RCC 7860 (cell line): ENCODE data around the gene ZNF217.
"Not testable (repeated sequence)": the region's sequence is repeated elsewhere in the genome, so short reads cannot be mapped to it uniquely, and the experiment has no call there.

Experiments used
- DNase-seq: peaks from one replicate; pipeline ENCODE4 v3.0.0-alpha.2; 2015; ENCODE audit warnings: low spot score
- FAIRE-seq: peaks from 2 replicates; lab custom pipeline; 2012; peaks lifted over from hg19 to GRCh38; lab: Jason Lieb, UNC

ZNF217 gene

DNA sequence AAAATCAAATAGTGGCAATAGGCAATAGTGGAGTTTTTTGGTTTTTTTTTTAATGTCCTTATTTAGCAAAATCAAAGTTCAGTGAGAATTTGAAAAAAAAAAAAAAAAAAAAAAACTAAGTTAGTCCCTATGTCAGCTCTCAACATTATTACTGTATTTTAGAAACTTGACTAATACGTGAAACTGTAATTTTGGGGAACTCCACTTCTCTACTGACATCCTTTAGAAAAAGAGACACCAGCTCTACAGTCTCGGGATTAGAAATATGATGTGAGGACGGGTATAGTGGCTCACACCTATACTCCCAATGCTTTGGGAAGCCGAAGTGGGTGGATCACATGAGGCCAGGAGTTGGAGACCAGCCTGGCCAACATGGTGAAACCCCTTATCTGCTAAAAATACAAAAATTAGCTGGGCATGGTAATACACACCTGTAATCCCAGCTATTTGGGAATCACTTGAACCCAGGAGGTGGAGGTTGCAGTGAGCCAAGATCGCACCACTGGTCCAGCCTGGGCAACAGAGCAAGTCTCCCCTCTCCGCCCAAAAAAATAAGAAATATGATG, 8.6 kb downstream of the ZNF217 start:
- FAIRE-seq, DNase-seq: not testable (repeated sequence)

DNA sequence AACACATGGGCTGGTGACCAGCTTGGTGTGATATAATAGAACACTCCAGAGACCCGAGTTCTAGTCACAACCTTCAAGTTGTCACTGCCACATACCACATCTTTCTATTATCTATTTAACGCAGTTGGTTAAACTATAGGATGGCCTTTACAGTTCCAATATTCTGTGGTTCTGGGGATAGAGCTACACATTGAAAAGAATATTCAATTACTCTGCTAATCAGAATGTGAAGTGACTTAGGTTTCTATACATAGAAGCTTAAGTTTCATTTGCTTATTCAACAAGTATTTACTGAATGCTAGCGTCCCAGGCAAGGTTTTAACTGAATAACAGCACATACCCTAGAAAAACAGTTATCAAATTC, 9.1 kb downstream of the ZNF217 start:
- FAIRE-seq, result not testable (repeated sequence)

DNA sequence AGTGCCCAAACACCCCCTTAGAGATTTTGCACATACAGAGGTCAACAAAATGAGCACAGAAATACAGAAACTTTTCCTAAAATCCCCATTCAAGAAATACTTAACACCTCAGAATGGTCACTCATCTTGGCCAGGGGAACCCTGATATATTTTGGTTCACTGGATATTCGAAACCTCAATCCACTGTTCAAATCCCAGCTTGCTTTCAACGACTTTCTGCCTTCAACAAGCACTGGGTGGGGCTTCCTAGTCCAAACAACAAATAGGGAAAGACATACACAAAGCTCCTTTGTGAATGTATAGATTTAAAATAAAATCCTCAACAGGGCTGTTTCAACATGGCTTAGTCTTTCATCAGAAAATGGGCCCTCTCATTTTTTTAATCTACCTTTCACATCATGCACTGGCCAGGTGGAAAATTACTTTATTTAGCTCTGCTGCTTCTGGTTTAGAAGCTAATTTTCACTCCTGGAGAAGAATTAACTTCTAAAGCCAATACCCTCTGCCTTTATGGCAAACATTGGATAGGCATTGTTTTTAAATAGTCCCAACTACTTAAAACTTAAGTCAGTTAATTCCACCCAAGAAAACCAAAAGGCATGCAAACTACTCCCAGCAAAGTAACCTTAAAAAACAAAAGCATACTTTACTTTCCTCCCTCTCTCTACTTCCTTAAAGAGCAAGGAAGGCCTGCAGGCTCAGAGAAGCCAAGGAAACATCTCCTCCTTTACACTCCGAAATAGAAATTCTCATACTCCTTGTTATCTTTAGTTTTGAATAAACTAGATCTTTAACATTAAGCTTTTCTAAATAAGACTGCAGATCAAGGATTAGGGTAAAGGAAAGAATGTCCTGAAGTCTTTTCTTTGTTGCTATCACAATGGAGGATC, 9.7 kb downstream of the ZNF217 start:
- not testable (repeated sequence) for FAIRE-seq, DNase-seq

More for the DNA sequence above, 9.1 kb downstream of the ZNF217 start:
- DNase-seq, result not testable (repeated sequence)

DNA sequence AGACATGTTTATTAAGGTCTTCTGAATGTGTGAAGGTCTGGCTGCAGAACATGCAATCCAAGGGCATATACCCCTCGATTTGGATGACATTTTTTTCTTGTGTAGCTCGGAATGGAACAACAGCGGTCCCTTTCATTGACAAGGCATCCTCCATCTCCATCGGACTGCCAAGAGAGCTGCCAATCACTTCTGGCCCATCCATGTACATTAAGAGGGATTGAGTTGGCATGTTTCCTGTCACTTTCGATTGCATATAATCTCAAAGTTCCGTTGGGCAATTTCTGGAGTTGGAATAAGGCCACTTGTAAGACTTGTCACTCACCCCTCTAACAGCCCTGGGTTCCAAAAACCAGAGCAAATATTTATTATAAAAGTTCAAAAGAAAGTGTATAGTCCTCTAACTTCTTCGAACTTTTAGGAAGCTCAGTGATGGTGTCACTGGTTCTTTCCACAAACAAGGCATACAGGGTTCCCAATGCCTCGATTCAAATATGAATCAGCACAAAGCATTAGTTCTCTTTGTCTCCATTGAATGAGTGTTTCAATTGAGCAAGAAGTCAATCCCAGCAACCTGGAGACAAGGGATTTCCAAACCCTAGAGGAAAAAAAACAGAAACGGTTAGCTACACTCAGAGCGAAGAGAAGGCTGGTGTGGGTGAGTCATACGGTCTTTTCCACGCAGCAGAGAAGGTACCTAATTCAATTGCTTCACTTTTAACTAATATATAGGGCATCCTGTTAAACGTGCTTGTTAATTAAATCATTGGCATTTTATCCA, 10.9 kb downstream of the ZNF217 start:
- DNase-seq (peak; percentile 93), FAIRE-seq (peak; percentile 94)

DNA sequence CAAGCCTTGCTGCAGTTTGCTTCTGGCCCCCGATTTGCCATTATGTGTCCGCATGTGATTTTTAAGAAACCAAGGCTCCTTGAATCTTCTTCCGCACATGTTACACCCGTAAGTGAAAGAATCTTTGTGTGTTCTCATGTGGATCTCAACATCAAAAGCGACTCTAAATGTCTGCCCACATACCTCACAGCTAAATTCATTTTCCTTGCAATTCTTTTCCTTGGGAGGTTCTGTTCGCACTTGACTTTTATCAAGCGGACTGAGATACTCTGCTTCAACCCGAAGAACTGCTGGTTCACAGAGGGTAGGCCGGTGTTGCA, 11.4 kb downstream of the ZNF217 start:
- DNase-seq, result no peak
- FAIRE-seq, result no peak

DNA sequence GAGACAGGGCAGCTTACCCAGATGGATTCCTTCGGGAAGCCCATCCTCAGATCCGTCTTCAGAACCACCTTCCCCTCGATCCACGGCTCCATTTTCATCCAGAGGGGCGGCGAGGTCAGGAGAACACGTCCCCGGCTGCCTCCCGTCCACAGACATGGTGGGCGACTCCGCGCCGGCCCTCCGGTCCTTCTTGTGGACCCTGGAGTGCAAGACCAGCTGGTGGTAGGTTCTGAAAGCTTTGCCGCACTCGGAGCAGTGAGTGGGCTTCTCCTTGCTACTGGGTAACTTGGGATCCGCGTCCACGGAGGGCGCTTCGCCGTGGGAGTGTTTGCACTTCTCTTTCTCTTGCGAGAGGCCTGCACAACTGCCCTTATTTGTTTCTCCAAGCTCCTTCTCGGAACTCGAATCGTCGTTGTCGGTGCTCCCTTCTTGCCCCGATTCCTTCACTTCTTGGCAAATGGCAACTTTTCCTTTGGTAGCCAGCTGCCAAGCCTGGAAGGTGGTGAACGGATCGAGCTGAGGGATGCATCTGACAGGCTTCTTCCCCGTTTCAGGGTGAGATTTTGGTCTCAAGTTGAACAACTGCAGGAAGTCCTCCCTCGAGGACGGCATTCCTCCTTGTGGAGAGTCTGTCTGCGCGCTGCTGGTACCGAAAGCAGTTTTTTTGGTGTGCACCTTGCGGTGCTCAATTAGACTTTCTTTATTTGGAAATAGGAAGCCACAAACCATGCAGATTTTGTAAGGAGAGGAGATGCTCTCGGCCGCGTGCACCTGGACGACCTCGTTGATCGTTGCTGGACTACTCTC, 12.0 kb downstream of the ZNF217 start:
- DNase-seq (no peak), FAIRE-seq (no peak)

DNA sequence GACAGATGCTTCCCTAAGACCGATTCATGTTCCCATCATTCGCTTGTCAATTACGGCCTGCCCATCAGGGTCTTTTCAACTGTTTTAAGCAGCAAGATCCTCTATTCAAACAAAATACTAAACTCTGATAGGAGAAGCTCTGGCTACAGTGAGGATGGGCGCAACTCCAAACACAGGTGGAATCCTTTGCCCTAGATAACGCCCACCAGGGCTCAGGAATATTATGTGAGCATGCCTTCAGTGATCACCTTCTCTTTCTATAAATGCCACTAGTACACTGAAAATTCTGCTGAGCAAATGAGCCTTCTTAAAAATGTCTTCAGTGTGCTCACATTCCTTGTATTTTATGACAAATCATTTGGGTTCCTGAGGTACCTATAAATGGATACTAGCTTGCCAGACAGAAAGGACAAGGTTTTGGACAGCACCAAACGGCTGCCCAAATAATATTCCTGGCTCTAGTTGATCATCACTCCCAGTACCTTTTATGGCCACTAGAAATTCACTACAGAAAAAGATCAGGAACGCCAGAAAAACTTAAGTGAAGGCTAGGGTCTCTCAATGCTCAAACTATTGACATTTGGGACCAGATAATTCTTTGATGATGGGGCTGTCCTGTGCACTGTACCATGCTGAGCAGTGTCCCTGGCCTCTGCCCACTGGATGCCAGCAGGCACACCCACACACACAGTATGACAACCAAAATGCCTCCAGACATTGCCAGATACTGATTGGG, 13.1 kb downstream of the ZNF217 start:
- DNase-seq (no peak), FAIRE-seq (no peak)

DNA sequence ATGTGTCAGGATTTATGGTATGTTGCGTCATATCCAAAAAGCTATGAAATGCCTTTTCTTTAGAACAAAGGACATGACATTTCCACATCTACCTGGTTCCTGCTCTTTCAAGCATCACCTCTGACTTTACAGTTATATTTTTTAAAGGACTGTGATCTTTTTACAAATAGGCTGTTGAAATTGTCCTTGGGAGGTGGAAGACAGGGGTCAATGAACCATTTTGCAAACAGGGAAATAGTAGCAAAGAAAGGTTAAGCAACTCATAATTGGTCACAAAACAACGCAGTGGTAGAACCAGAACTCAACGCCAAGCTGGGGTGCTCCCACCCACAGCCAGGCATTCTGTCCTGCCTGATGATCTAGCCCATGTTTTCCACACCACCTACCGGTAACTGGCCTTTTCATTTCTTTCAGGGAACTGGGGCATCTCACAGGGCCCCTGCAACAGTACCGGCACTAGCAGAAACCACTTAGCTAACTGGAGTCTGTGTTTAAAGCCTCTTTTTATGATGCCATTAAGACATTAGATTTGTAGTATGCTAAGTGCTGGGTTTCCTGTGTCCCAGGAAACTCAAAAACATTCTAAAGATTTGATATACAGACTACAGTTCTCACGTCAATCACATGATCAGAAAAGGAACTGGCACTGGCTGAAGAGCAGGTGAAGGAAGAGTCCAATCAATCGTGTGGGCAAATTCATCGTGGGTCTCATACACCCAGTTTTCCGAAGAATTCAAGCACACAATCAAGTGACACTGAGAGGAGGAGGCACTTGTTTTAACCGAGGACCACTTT, 13.9 kb downstream of the ZNF217 start:
- DNase-seq (no peak), FAIRE-seq (no peak)

DNA sequence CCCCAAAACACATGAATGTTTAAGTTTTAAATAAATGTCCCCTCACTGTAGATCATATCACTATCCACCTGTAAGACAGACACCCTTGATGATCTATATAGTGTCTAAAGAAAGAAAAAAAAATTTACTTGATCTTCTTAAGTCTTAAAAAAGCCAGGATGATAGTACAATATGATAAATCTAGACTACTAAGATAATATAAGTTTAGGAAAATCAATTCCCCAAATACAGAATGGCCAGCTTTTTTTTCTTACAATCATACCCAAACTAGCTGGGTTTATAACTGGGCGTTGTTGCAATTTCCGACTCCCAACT, 14.4 kb downstream of the ZNF217 start:
- peak; percentile 27 for FAIRE-seq

DNA sequence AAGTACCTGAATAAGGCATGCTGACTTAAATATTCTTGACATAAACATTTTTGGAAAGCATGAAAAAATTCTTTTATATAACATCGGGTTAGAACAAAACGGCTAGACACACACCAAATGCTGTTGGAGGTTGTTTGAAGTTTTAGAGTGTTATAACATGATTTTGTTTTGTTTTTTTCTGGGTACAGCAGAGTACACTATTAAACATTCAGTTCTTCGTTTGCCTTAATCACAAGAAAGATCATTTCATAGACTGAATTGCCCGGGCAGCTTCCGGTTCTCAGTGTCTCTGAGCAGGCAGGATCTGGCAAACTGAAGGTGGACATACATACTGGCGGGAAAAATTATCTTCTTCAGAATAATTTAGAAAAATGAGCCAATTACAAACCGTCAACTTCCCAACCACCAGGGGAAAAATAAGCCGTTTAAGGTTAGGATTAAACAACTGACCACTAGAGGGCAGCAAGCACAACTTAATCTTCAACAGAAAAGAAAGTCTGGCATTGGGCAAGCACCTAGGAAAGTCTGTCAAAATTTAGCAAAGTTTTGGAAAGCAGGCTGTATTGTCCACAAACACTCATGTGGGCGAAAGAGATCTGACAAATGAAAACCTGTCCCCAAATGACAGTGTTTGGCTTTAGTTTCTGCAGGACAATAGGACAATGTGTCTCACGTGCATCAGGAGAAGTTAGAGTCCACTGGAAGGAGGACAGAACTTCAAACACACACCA, 15.0 kb downstream of the ZNF217 start:
- peak; percentile 77 for DNase-seq
- peak; percentile 72 for FAIRE-seq

More for the DNA sequence above, 14.4 kb downstream of the ZNF217 start:
- no peak for DNase-seq

DNA sequence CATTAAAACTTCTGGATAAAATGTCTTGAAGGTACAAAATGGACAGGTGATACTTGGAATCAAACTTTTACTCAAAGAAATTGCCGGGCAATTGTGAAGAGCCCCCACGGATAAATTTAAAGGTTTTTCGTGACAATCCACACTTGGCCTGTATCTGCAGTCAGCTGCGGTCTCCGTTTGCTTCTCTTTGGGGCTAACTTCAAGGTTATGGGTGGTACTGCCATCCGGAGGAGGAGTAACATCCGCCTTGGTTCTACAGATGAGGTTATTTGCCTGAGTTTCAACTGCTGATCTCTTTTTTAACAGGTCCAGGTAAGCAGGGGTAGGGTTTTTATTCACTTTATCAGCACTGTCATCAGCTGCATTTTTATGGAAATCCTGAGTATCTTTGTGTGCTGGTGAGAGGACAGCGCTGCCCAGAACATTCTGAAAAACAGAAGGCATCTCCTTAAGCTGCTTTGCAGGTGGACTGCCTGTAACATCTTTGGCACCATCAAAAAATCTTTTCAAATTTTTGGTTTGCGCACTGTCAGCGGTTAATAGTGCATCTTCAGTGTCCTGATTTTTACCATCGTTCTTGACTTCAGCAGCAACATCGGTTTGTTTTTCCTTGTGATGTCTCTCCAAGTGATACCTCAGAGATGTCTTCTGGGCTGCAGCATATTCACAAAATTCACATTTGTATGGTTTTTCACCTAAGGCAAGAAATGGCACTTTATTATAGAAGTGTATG, 16.9 kb downstream of the ZNF217 start:
- DNase-seq, result no peak
- FAIRE-seq, result no peak

DNA sequence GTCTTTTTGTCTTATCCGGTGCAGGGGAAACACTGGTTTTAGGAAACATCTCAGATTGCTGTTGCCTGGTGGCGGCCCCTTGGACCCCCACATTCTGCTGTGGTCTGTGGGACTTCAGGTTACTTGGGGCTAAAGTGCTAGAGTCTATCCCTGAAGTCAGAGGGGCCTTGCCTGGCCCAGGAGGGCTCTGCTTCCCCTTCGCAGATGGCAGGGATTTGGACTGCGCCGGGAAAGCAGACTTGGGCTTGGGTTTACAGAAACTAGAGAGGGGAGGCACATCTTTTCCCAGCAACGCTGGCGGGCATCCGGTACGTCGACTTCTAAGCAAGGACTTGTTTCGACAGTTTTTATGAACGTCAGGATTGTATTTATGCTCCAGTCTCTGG, 17.5 kb downstream of the ZNF217 start:
- FAIRE-seq (no peak), DNase-seq (no peak)

DNA sequence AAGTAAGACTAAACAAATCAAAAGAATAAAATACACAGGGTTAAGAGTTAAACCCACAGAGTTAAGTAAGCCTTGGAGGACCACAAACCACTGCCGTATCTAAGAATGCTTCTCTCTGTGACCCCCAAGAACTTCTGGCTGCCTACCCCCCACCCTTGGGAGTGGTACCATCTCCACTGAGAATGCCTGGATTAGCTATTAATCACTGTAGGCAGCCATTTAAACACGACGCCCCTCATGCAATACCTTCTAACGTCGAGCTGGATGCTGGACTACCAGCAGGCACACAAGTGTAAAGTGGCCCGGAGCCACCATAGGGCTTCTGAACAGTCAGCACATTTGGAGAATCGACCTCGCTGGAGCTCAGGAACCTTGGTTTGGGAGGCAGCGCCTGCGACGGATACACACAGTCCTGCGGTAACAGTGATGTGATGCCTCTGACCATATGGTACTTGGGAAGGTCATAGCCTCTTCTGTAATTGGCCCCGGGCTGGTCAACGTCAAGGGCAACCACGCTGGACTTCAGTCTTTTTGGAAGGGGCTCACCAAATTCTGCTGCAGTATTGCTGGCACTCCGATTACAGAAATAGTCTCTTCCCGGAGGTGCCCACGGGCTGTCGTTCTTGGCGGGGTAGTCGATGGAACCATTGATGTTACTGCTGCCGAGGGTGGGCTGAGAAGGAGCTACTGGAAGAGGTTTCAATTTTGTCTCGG, 18.0 kb downstream of the ZNF217 start:
- FAIRE-seq, result no peak

DNA sequence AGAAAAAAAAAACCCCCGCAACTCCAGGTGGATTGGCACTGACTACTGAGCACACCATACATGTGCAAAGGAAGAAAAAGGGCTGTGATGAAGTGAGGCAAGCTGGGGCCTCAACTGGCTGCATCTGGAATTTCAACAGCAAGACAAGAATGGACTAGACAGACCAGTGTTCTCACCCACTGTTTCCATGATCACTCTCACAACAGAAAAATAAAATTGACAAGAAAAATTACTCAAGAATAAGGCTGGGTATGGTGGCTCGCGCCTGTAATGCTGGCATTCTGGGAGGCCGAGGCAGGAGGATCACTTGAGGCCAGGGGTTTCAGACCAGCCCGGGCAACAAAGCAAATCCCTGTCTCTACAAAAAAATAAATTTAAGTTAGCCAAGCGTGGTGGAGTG, 18.8 kb downstream of the ZNF217 start:
- no peak for FAIRE-seq
- no peak for DNase-seq

More for the DNA sequence above, 18.0 kb downstream of the ZNF217 start:
- DNase-seq, result no peak

DNA sequence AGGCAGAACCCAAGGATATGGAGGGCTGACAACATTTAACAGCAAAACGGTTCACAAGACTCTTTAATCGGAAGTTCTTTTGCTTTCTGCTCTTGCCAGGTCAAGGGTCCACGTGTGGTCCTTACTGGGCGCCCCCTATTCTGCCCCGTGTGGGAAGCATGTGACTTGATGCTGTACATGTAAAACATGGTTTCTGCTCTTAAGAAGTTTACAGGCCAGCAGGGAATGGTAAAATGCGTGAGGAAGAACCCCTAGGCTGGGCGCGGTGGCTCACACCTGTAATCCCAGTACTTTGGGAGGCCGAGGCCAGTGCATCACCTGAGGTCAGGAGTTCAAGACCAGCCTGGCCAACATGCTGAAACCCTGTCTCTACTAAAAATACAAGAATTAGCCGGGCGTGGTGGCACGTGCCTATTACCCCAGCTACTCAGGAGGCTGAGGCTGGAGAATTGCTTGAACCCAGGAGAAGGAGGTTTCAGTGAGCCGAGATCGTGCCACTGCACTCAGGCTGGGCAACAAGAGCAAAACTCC, 19.3 kb downstream of the ZNF217 start:
- FAIRE-seq (no peak), DNase-seq (no peak)

DNA sequence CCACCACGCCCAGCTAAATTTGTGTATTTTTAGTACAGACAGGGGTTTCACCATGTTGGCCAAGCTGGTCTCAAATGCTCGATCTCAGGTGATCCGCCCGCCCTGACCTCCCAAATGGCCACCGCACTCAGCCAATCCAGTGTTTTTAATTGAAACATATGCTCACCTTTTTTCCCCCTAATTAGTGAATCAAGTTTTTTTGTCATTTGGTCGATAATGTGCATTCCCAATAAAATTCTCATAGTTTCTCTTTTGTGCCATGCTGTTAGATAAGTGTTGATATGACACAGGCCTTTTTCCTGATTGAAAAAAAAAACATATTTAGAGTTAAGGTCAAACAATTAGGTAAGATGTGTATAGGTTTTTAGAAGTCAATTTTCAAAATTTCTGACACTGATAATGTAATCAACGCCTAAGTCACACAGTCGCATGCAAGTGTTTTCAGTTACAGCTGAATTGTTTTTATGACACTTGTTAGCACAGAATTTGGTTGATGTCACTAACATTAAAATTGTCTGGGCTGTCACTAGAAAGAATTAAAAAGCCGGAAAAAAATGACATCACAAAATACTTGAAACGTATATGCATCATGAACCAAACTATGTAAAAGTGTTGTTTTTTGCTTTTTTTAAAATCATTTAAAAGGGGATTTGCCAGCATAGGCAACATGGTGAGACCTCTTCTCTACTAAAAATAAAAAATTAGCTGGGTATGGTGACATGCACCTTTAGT, 21.9 kb downstream of the ZNF217 start:
- FAIRE-seq (no peak), DNase-seq (no peak)
